GM23338 (cell line): ENCODE measurements around the gene MRTFA. TPM values are rescaled to one million over a fixed set of nuclear protein-coding genes. Genes with fewer than 3 reads are reported as not detected.

Experiments
- ATAC-seq: fragments of 200-7000 bp; cut with Tn5 transposase; 3 replicates; pipeline ENCODE4 v1.9.1; 2020
- DNase-seq: peaks from one replicate; pipeline ENCODE4 v3.0.0-alpha.2; 2015; ENCODE audit warnings: low spot score
- H2AFZ ChIP-seq: fragments of 200-600 bp; sonication (generic); 2 replicates; pipeline ENCODE4 v1.8.0; 2016; ENCODE audit warnings: antibody characterized with exemption, mild to moderate bottlenecking, moderate library complexity
- H3F3A ChIP-seq: fragments of 200-600 bp; sonication (generic); replicated peaks from 2 replicates; pipeline ENCODE4 v1.8.0; 2017; ENCODE audit warnings: antibody characterized with exemption, mixed run types, low read depth
- H3K27ac ChIP-seq: fragments of 200-600 bp; sonication (generic); 2 replicates; pipeline ENCODE4 v1.6.1; 2016; ENCODE audit warnings: low read depth
- H3K27me3 ChIP-seq: fragments of 200-600 bp; sonication (generic); 2 replicates; pipeline ENCODE4 v1.8.0; 2016; ENCODE audit warnings: mild to moderate bottlenecking, mixed run types, moderate library complexity; ENCODE audit not compliant: insufficient read depth
- H3K36me3 ChIP-seq: fragments of 200-600 bp; sonication (generic); 2 replicates; pipeline ENCODE4 v1.8.0; 2016; ENCODE audit warnings: mild to moderate bottlenecking; ENCODE audit not compliant: insufficient read depth
- H3K4me1 ChIP-seq: fragments of 200-600 bp; sonication (generic); 2 replicates; pipeline ENCODE4 v1.8.0; 2016; ENCODE audit warnings: mild to moderate bottlenecking, moderate library complexity; ENCODE audit not compliant: insufficient read depth
- H3K4me2 ChIP-seq: fragments of 200-600 bp; sonication (generic); 2 replicates; pipeline ENCODE4 v1.7.1; 2017; ENCODE audit warnings: mixed run types
- H3K4me3 ChIP-seq: fragments of 200-600 bp; sonication (generic); 2 replicates; pipeline ENCODE4 v1.6.1; 2016; ENCODE audit warnings: mixed run types
- H3K79me2 ChIP-seq: fragments of 200-600 bp; sonication (generic); replicated peaks from 2 replicates; pipeline ENCODE4 v1.8.0; 2017; ENCODE audit warnings: mild to moderate bottlenecking; ENCODE audit not compliant: insufficient read depth
- H3K9me2 ChIP-seq: fragments of 200-600 bp; sonication (generic); 2 replicates; pipeline ENCODE4 v1.8.0; 2017; ENCODE audit not compliant: insufficient read depth
- H4K20me1 ChIP-seq: fragments of 200-600 bp; sonication (generic); replicated peaks from 2 replicates; pipeline ENCODE4 v1.8.0; 2017; ENCODE audit warnings: mild to moderate bottlenecking; ENCODE audit not compliant: insufficient read depth
- H3K27ac Mint-ChIP-seq: 2 replicates; pipeline ENCODE4 v1.8.0; 2020; ENCODE audit warnings: inconsistent platforms, mild to moderate bottlenecking, moderate library complexity, mixed read lengths
- H3K27me3 Mint-ChIP-seq: 3 replicates; pipeline ENCODE4 v1.8.0; 2022; ENCODE audit warnings: low read depth, mild to moderate bottlenecking, moderate library complexity, mixed read lengths, inconsistent platforms; ENCODE audit not compliant: insufficient read depth, poor library complexity
- H3K36me3 Mint-ChIP-seq: 3 replicates; pipeline ENCODE4 v1.8.0; 2021; ENCODE audit warnings: low read depth, mild to moderate bottlenecking, inconsistent platforms, moderate library complexity, mixed read lengths
- H3K4me1 Mint-ChIP-seq: 3 replicates; pipeline ENCODE4 v1.8.0; 2020; ENCODE audit warnings: mild to moderate bottlenecking, inconsistent platforms, mixed read lengths
- H3K4me3 Mint-ChIP-seq: 3 replicates; pipeline ENCODE4 v1.8.0; 2021; ENCODE audit warnings: moderate library complexity, mild to moderate bottlenecking, inconsistent platforms, mixed read lengths
- H3K9me3 Mint-ChIP-seq: 3 replicates; pipeline ENCODE4 v1.8.0; 2020; ENCODE audit warnings: moderate library complexity, mild to moderate bottlenecking, inconsistent platforms, mixed read lengths
- CREB1 ChIP-seq: fragments of 250-450 bp; sonication (Bioruptor Pico); IDR thresholded peaks from 2 replicates; pipeline ENCODE4 v1.5.0; 2020; ENCODE audit warnings: low read depth, mild to moderate bottlenecking, moderate library complexity
- CTCF ChIP-seq, 2 experiments: fragments of 200-600 bp in 1 of 2; sonication (generic) in 1 of 2; conservative IDR thresholded peaks; 2 replicates each; pipeline versions ENCODE4 v1.5.1 to v1.6.1; 2016 to 2017; ENCODE audit warnings: antibody characterized with exemption in 2 of 2, low read depth in 2 of 2, mild to moderate bottlenecking in 2 of 2, moderate library complexity in 1 of 2
- ETS1 ChIP-seq: IDR thresholded peaks from 2 replicates; pipeline ENCODE4 v1.6.1; 2016; ENCODE audit warnings: antibody characterized with exemption
- EZH2 ChIP-seq: fragments of 200-600 bp; sonication (generic); IDR thresholded peaks from one replicate; pipeline ENCODE4 v1.8.0; 2017; ENCODE audit warnings: antibody characterized with exemption, mild to moderate bottlenecking, low read depth; ENCODE audit not compliant: unreplicated experiment
- EZH2phosphoT487 ChIP-seq: fragments of 200-600 bp; sonication (generic); IDR thresholded peaks from one replicate; pipeline ENCODE4 v1.8.1; 2018; ENCODE audit warnings: antibody characterized with exemption; ENCODE audit not compliant: unreplicated experiment
- JUNB ChIP-seq: IDR thresholded peaks from one replicate; pipeline ENCODE4 v1.6.1; 2016; ENCODE audit warnings: antibody characterized with exemption; ENCODE audit not compliant: unreplicated experiment
- NANOG ChIP-seq: IDR thresholded peaks from 2 replicates; pipeline ENCODE4 v1.6.1; 2016; ENCODE audit warnings: antibody characterized with exemption, borderline replicate concordance
- POLR2AphosphoS5 ChIP-seq: IDR thresholded peaks from 2 replicates; pipeline ENCODE4 v1.6.1; 2016; ENCODE audit warnings: antibody characterized with exemption, low read depth
- REST ChIP-seq: IDR thresholded peaks from one replicate; pipeline ENCODE4 v1.6.1; 2018; ENCODE audit warnings: antibody characterized with exemption; ENCODE audit not compliant: unreplicated experiment
- STAT1 ChIP-seq: IDR thresholded peaks from one replicate; pipeline ENCODE4 v1.6.1; 2016; ENCODE audit warnings: antibody characterized with exemption; ENCODE audit not compliant: unreplicated experiment
- ZNF114 ChIP-seq: fragments of 250-450 bp; sonication (Bioruptor Pico); IDR thresholded peaks from 2 replicates; pipeline ENCODE4 v1.5.0; 2020; ENCODE audit warnings: mild to moderate bottlenecking, moderate library complexity
- ZNF331 ChIP-seq: fragments of 250-450 bp; sonication (Bioruptor Pico); IDR thresholded peaks from 2 replicates; pipeline ENCODE4 v1.5.0; 2020; ENCODE audit warnings: low read depth, mild to moderate bottlenecking, moderate library complexity
- polyA plus RNA-seq: library from polyadenylated mRNA; unstranded; fragments of >200 nt; fragmentation: Nextera tagmentation; extraction: Ambion mirVana; gene quantifications from 2 replicates; pipeline ENCODE4 v1.2.1, GENCODE V29; 2016
- total RNA-seq: library from RNA; depleted of rRNA; stranded (reverse); fragments of >200 nt; shearing (Covaris generic); gene quantifications from 2 replicates; pipeline ENCODE4 v1.2.3, GENCODE V29; 2014
- TF ChIP-seq, protein P1 (sequence below): fragments of 250-450 bp; sonication (Bioruptor Pico); IDR thresholded peaks from 2 replicates; pipeline ENCODE4 v1.5.0; 2020; ENCODE audit warnings: mild to moderate bottlenecking, moderate library complexity

MRTFA gene
- total and polyA plus RNA-seq, 2 experiments from 2014 or later, result 18.1 to 92.4 TPM

- Mint-ChIP-seq H3K4me1 (peaks cover 4% of the 10 kb centered on the region; the same call in 1 of the 3 replicates), H3K4me3 (no peak overlapping the region), H3K27me3 (peaks cover 6% of the 10 kb centered on the region), H3K27ac (no peak overlapping the region), H3K36me3 (no peaks in the 10 kb centered on the region; the same call in 2 of the 3 replicates), H3K9me3 (no peaks in the 10 kb centered on the region)
- Histone ChIP-seq H3F3A (peaks cover 2% of the 10 kb centered on the region; the same call in 1 of the 2 replicates), H3K9me2 (peaks cover 5% of the 10 kb centered on the region; the same call in 1 of the 2 replicates), H3K36me3 (no peaks in the 10 kb centered on the region), H3K4me3 (no peak overlapping the region), H3K79me2 (no peaks in the 10 kb centered on the region), H3K27ac (no peak overlapping the region), H3K4me1 (no peaks in the 10 kb centered on the region), H3K27me3 (no peaks in the 10 kb centered on the region), H4K20me1 (no peaks in the 10 kb centered on the region), H2AFZ (no peak overlapping the region), H3K4me2 (no peak overlapping the region)
- DNase-seq, result no peak
- TF ChIP-seq ETS1 (no peak), EZH2phosphoT487 (no peak), EZH2 (no peak), REST (no peak), NANOG (no peak), CREB1 (CRISPR knock-in tag) (no peak), JUNB (no peak), ZNF331 (no peak), STAT1 (no peak), ZNF114 (CRISPR knock-in tag) (no peak), CTCF (conservative IDR thresholded peaks at IDR 0.05; ENCODE audit: low read depth in 2 of 2) (no peak), POLR2AphosphoS5 (no peak)
- TF ChIP-seq, protein P1, sequence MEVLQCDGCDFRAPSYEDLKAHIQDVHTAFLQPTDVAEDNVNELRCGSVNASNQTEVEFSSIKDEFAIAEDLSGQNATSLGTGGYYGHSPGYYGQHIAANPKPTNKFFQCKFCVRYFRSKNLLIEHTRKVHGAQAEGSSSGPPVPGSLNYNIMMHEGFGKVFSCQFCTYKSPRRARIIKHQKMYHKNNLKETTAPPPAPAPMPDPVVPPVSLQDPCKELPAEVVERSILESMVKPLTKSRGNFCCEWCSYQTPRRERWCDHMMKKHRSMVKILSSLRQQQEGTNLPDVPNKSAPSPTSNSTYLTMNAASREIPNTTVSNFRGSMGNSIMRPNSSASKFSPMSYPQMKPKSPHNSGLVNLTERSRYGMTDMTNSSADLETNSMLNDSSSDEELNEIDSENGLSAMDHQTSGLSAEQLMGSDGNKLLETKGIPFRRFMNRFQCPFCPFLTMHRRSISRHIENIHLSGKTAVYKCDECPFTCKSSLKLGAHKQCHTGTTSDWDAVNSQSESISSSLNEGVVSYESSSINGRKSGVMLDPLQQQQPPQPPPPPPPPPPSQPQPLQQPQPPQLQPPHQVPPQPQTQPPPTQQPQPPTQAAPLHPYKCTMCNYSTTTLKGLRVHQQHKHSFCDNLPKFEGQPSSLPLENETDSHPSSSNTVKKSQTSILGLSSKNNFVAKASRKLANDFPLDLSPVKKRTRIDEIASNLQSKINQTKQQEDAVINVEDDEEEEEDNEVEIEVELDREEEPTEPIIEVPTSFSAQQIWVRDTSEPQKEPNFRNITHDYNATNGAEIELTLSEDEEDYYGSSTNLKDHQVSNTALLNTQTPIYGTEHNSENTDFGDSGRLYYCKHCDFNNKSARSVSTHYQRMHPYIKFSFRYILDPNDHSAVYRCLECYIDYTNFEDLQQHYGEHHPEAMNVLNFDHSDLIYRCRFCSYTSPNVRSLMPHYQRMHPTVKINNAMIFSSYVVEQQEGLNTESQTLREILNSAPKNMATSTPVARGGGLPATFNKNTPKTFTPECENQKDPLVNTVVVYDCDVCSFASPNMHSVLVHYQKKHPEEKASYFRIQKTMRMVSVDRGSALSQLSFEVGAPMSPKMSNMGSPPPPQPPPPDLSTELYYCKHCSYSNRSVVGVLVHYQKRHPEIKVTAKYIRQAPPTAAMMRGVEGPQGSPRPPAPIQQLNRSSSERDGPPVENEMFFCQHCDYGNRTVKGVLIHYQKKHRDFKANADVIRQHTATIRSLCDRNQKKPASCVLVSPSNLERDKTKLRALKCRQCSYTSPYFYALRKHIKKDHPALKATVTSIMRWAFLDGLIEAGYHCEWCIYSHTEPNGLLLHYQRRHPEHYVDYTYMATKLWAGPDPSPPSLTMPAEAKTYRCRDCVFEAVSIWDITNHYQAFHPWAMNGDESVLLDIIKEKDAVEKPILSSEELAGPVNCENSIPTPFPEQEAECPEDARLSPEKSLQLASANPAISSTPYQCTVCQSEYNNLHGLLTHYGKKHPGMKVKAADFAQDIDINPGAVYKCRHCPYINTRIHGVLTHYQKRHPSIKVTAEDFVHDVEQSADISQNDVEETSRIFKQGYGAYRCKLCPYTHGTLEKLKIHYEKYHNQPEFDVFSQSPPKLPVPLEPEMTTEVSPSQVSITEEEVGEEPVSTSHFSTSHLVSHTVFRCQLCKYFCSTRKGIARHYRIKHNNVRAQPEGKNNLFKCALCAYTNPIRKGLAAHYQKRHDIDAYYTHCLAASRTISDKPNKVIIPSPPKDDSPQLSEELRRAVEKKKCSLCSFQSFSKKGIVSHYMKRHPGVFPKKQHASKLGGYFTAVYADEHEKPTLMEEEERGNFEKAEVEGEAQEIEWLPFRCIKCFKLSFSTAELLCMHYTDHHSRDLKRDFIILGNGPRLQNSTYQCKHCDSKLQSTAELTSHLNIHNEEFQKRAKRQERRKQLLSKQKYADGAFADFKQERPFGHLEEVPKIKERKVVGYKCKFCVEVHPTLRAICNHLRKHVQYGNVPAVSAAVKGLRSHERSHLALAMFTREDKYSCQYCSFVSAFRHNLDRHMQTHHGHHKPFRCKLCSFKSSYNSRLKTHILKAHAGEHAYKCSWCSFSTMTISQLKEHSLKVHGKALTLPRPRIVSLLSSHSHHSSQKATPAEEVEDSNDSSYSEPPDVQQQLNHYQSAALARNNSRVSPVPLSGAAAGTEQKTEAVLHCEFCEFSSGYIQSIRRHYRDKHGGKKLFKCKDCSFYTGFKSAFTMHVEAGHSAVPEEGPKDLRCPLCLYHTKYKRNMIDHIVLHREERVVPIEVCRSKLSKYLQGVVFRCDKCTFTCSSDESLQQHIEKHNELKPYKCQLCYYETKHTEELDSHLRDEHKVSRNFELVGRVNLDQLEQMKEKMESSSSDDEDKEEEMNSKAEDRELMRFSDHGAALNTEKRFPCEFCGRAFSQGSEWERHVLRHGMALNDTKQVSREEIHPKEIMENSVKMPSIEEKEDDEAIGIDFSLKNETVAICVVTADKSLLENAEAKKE (CRISPR knock-in tag), result no peak
- no peak for ATAC-seq
Measured at GRCh38 chr22:40670058-40670457, 33.5 kb upstream of the MRTFA start.
